Fibroblast of lung (primary cell): ENCODE measurements around the gene TFF1. TPM values are rescaled to one million over a fixed set of nuclear protein-coding genes. Genes with fewer than 3 reads are reported as not detected.

Source experiments
- DNase-seq, 2 donors: peaks; one replicate each; pipeline versions ENCODE4 v3.0.0 to v3.0.0-alpha.2; 2010; ENCODE audit warnings: low read depth in 2 of 2
- H2AFZ ChIP-seq: 2 replicates; pipeline ENCODE4 v1.5.1; 2012; ENCODE audit warnings: low read length, control low read depth, inconsistent platforms
- H3K27ac ChIP-seq: 2 replicates; pipeline ENCODE4 v1.5.1; 2011; ENCODE audit warnings: low read length, control low read depth; ENCODE audit not compliant: insufficient read depth
- H3K27me3 ChIP-seq: 2 replicates; pipeline ENCODE4 v1.5.1; 2011; ENCODE audit warnings: mild to moderate bottlenecking, low read length; ENCODE audit not compliant: control insufficient read depth, insufficient read depth
- H3K36me3 ChIP-seq: 2 replicates; pipeline ENCODE4 v1.5.1; 2011; ENCODE audit warnings: low read length; ENCODE audit not compliant: control insufficient read depth, insufficient read depth
- H3K4me1 ChIP-seq: 2 replicates; pipeline ENCODE4 v1.5.1; 2011; ENCODE audit warnings: low read length; ENCODE audit not compliant: control insufficient read depth, insufficient read depth; ENCODE audit errors: extremely low read depth
- H3K4me2 ChIP-seq: 2 replicates; pipeline ENCODE4 v1.5.1; 2011; ENCODE audit warnings: low read length, control low read depth; ENCODE audit not compliant: insufficient read depth; ENCODE audit errors: extremely low read depth
- H3K4me3 ChIP-seq, 4 experiments: fragments of 200-600 bp in 1 of 4; sonication (generic) in 1 of 4; replicated peaks in 1 of 4; 2 replicates each; pipeline ENCODE4 v1.5.1; 2011 to 2016; ENCODE audit warnings: low read length in 4 of 4, low read depth in 3 of 4, mild to moderate bottlenecking in 3 of 4, control low read depth in 2 of 4, inconsistent platforms in 1 of 4, mixed read lengths in 1 of 4; ENCODE audit not compliant: insufficient read depth in 1 of 4; ENCODE audit errors: control extremely low read depth in 1 of 4
- H3K79me2 ChIP-seq: 2 replicates; pipeline ENCODE4 v1.5.1; 2012; ENCODE audit warnings: mild to moderate bottlenecking, low read length, inconsistent platforms; ENCODE audit not compliant: control insufficient read depth, insufficient read depth
- H3K9ac ChIP-seq: 2 replicates; pipeline ENCODE4 v1.5.1; 2011; ENCODE audit warnings: mild to moderate bottlenecking, low read length, control low read depth; ENCODE audit not compliant: insufficient read depth
- H3K9me3 ChIP-seq: 2 replicates; pipeline ENCODE4 v1.5.1; 2012; ENCODE audit warnings: low read depth, low read length; ENCODE audit not compliant: control insufficient read depth, insufficient read depth
- H4K20me1 ChIP-seq: 2 replicates; pipeline ENCODE4 v1.5.1; 2011; ENCODE audit warnings: low read length; ENCODE audit not compliant: control insufficient read depth, insufficient read depth; ENCODE audit errors: extremely low read depth
- CTCF ChIP-seq, 2 donors: IDR thresholded peaks in 1 of 2; conservative IDR thresholded peaks in 1 of 2; 1 replicate in 1 of 2; 2 replicates in 1 of 2; pipeline ENCODE4 v1.5.1; 2011 to 2012; ENCODE audit warnings: low read length in 2 of 2, control low read depth in 1 of 2, inconsistent platforms in 1 of 2, low read depth in 1 of 2, mild to moderate bottlenecking in 1 of 2
- EZH2 ChIP-seq: IDR thresholded peaks from 2 replicates; pipeline ENCODE4 v1.5.1; 2012; ENCODE audit warnings: low read length, control low read depth, mild to moderate bottlenecking; ENCODE audit errors: missing control alignments
- polyA plus RNA-seq, 2 donors: library from polyadenylated mRNA; depleted of rRNA in 1 of 2; stranded (reverse) in 1 of 2; unstranded in 1 of 2; fragments of >200 nt; gene quantifications; 2 replicates each; pipeline ENCODE4 v1.2.1, GENCODE V29; 2011 to 2012; ENCODE audit warnings: missing spikeins in 1 of 2
- total RNA-seq: library from RNA; depleted of rRNA; stranded (reverse); fragments of >200 nt; gene quantifications from 2 replicates; pipeline ENCODE4 v1.2.1, GENCODE V29; 2014

Gene TFF1
- total and polyA plus RNA-seq, 2 donors (not counting 1 experiment from before 2014, with no cell fraction given), result not detected

- H3K9ac ChIP-seq, result no peak overlapping the region
- no peak overlapping the region for H3K4me3 ChIP-seq
- no peaks in the 10 kb centered on the region for H3K4me1 ChIP-seq
- no peak for DNase-seq
- no peak overlapping the region for H3K27ac ChIP-seq
- no peak overlapping the region for H2AFZ ChIP-seq
- TF ChIP-seq EZH2 (no peak), CTCF (conservative IDR thresholded peaks at IDR 0.05 in 1 of 2, IDR thresholded peaks at IDR 0.05 in 1 of 2; ENCODE audit: low read depth in 1 of 2, low read length in 2 of 2) (no peak)
- no peaks in the 10 kb centered on the region for H3K79me2 ChIP-seq
- H3K4me2 ChIP-seq, result no peak overlapping the region
- no peaks in the 10 kb centered on the region for H3K36me3 ChIP-seq
- no peaks in the 10 kb centered on the region for H3K9me3 ChIP-seq
- H3K27me3 ChIP-seq, result no peaks in the 10 kb centered on the region
- no peaks in the 10 kb centered on the region for H4K20me1 ChIP-seq
These were observed 45.1 kb downstream of the TFF1 start for GRCh38 chr21:42321231-42321630.

- TF ChIP-seq EZH2 (no peak), CTCF (conservative IDR thresholded peaks at IDR 0.05 in 1 of 2, IDR thresholded peaks at IDR 0.05 in 1 of 2; ENCODE audit: low read depth in 1 of 2, low read length in 2 of 2) (no peak)
- Histone ChIP-seq H3K4me3 (no peak overlapping the region), H3K79me2 (no peaks in the 10 kb centered on the region), H3K9me3 (no peaks in the 10 kb centered on the region), H3K27me3 (no peaks in the 10 kb centered on the region), H3K4me1 (no peaks in the 10 kb centered on the region), H3K4me2 (no peak overlapping the region), H3K9ac (no peak overlapping the region), H2AFZ (no peak overlapping the region), H4K20me1 (no peaks in the 10 kb centered on the region), H3K27ac (no peak overlapping the region), H3K36me3 (no peaks in the 10 kb centered on the region)
- no peak for DNase-seq
These were observed 45.5 kb downstream of the TFF1 start for GRCh38 chr21:42320791-42321190.

- no peak overlapping the region for H3K9ac ChIP-seq
- H3K4me3 ChIP-seq, result no peak overlapping the region
- H3K36me3 ChIP-seq, result no peaks in the 10 kb centered on the region
- no peaks in the 10 kb centered on the region for H3K27me3 ChIP-seq
- TF ChIP-seq CTCF (conservative IDR thresholded peaks at IDR 0.05 in 1 of 2, IDR thresholded peaks at IDR 0.05 in 1 of 2; ENCODE audit: low read depth in 1 of 2, low read length in 2 of 2) (no peak), EZH2 (no peak)
- DNase-seq, result no peak
- no peak overlapping the region for H3K27ac ChIP-seq
- no peak overlapping the region for H2AFZ ChIP-seq
- H3K79me2 ChIP-seq, result no peaks in the 10 kb centered on the region
- H3K9me3 ChIP-seq, result no peaks in the 10 kb centered on the region
- H3K4me1 ChIP-seq, result no peaks in the 10 kb centered on the region
- H4K20me1 ChIP-seq, result no peaks in the 10 kb centered on the region
- H3K4me2 ChIP-seq, result no peak overlapping the region
These were observed 46.3 kb downstream of the TFF1 start for GRCh38 chr21:42319851-42320572.
